Measurements from ENCODE around the gene WNT9B.
A peak's percentile ranks its signal among the peaks of the same experiment; 100 is the strongest.

The WNT9B gene

GRCh38 chr17:46885415-46886309, 34.3 kb downstream of the WNT9B start:
- DNase-seq (ENCODE audit: insufficient read length, low spot score) (no peak), FAIRE-seq (no peak)
- TF ChIP-seq POLR2A (IDR thresholded peaks at IDR 0.05; ENCODE audit: low read depth, low read length) (no peak), PAX5 (IDR thresholded peaks at IDR 0.05; ENCODE audit: insufficient read depth, low read length, severe bottlenecking) (no peak), POU2F2 (IDR thresholded peaks at IDR 0.05; ENCODE audit: low read depth, low read length) (no peak), SPI1 (IDR thresholded peaks at IDR 0.05; ENCODE audit: low read depth, low read length) (no peak), POLR2AphosphoS5 (IDR thresholded peaks at IDR 0.05; ENCODE audit: low read depth, low read length) (no peak), TAF1 (IDR thresholded peaks at IDR 0.05; ENCODE audit: low read depth, low read length) (no peak)

DNA sequence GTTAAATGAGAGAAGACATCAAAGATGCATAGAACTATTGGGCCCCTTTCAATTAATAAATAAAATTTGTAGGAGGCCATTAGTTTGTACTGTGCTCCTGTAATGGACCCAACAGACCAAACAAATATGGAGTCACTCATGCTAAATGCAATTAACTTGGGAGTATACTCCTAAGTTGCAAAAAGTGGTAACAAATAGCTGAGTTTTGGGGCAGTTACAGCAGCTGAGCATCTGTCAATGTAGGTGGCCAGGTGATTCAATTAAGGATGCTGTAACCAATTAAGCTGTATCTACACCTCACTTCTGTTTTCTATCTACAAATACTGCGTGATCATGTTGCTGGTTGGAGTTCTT, 34.9 kb downstream of the WNT9B start:
- no peak for FAIRE-seq
- TF ChIP-seq TAF1 (IDR thresholded peaks at IDR 0.05; ENCODE audit: low read depth, low read length) (no peak), POLR2AphosphoS5 (IDR thresholded peaks at IDR 0.05; ENCODE audit: low read depth, low read length) (no peak), POU2F2 (IDR thresholded peaks at IDR 0.05; ENCODE audit: low read depth, low read length) (no peak), SPI1 (IDR thresholded peaks at IDR 0.05; ENCODE audit: low read depth, low read length) (no peak), POLR2A (IDR thresholded peaks at IDR 0.05; ENCODE audit: low read depth, low read length) (no peak), PAX5 (IDR thresholded peaks at IDR 0.05; ENCODE audit: insufficient read depth, low read length, severe bottlenecking) (no peak)
- no peak for DNase-seq (ENCODE audit: insufficient read length, low spot score)

DNA sequence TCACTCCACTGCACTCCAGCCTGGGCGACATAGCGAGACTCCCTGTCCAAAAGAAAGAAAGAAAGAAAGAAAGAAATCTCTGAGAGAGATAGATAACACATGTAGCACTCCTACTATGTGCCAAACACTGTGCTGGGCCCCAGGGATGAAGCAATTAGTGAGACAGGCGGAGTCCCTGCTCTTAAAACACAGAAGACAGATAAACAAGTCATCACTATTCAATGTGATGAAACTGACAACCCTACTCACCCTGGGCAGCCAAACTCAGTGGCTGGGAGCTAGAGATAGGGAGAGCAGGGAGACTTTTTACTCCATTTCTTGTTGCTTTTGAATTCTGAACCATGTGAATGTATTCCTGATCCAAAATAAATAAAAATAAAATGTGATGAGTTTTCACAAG, 36.3 kb downstream of the WNT9B start:
- no peak for FAIRE-seq

GRCh38 chr17:46888727-46889126, 37.3 kb downstream of the WNT9B start:
- no peak for FAIRE-seq
- TF ChIP-seq SPI1 (IDR thresholded peaks at IDR 0.05; ENCODE audit: low read depth, low read length), result no peak
- DNase-seq (ENCODE audit: insufficient read length, low spot score), result no peak

More for the DNA sequence above, 36.3 kb downstream of the WNT9B start:
- no peak for DNase-seq (ENCODE audit: insufficient read length, low spot score)
- TF ChIP-seq POLR2A (IDR thresholded peaks at IDR 0.05; ENCODE audit: low read depth, low read length), result no peak
- no peak for TF ChIP-seq POU2F2 (IDR thresholded peaks at IDR 0.05; ENCODE audit: low read depth, low read length)
- TF ChIP-seq PAX5 (IDR thresholded peaks at IDR 0.05; ENCODE audit: insufficient read depth, low read length, severe bottlenecking), result no peak
- no peak for TF ChIP-seq SPI1 (IDR thresholded peaks at IDR 0.05; ENCODE audit: low read depth, low read length)
- TF ChIP-seq POLR2AphosphoS5 (IDR thresholded peaks at IDR 0.05; ENCODE audit: low read depth, low read length), result no peak
- TF ChIP-seq TAF1 (IDR thresholded peaks at IDR 0.05; ENCODE audit: low read depth, low read length), result no peak

DNA sequence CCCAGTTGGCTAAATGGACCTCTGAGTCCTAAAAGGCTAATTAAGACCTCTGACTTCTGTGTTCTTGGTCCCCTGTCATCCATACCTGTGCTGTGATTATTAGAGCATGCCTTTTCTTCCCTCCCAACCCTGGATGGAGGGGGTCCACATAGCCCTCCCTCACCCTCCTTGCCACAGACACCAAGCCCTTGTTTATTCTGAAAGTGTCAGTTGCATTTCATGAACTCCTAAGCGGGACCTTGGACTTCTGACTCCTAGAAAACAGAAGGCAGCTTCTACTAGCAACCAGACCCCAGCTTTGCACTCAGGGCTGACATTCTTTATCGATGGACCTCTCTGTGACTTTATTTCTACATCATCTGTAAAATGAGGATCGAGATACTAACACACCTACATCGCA, 38.1 kb downstream of the WNT9B start:
- FAIRE-seq (no peak), DNase-seq (ENCODE audit: insufficient read length, low spot score) (no peak)
- TF ChIP-seq POLR2A (IDR thresholded peaks at IDR 0.05; ENCODE audit: low read depth, low read length) (no peak), TAF1 (IDR thresholded peaks at IDR 0.05; ENCODE audit: low read depth, low read length) (no peak), PAX5 (IDR thresholded peaks at IDR 0.05; ENCODE audit: insufficient read depth, low read length, severe bottlenecking) (no peak), POLR2AphosphoS5 (IDR thresholded peaks at IDR 0.05; ENCODE audit: low read depth, low read length) (no peak), POU2F2 (IDR thresholded peaks at IDR 0.05; ENCODE audit: low read depth, low read length) (no peak), SPI1 (IDR thresholded peaks at IDR 0.05; ENCODE audit: low read depth, low read length) (no peak)

- FAIRE-seq (no peak), DNase-seq (ENCODE audit: insufficient read length, low spot score) (no peak)
- TF ChIP-seq POLR2AphosphoS5 (IDR thresholded peaks at IDR 0.05; ENCODE audit: low read depth, low read length) (no peak), SPI1 (IDR thresholded peaks at IDR 0.05; ENCODE audit: low read depth, low read length) (no peak), PAX5 (IDR thresholded peaks at IDR 0.05; ENCODE audit: insufficient read depth, low read length, severe bottlenecking) (no peak), POLR2A (IDR thresholded peaks at IDR 0.05; ENCODE audit: low read depth, low read length) (no peak), POU2F2 (IDR thresholded peaks at IDR 0.05; ENCODE audit: low read depth, low read length) (no peak), TAF1 (IDR thresholded peaks at IDR 0.05; ENCODE audit: low read depth, low read length) (no peak)
Observed at GRCh38 chr17:46889992-46890564, 38.7 kb downstream of the WNT9B start.

- DNase-seq (ENCODE audit: insufficient read length, low spot score) (no peak), FAIRE-seq (no peak)
- TF ChIP-seq POU2F2 (IDR thresholded peaks at IDR 0.05; ENCODE audit: low read depth, low read length) (no peak), PAX5 (IDR thresholded peaks at IDR 0.05; ENCODE audit: insufficient read depth, low read length, severe bottlenecking) (no peak), POLR2AphosphoS5 (IDR thresholded peaks at IDR 0.05; ENCODE audit: low read depth, low read length) (no peak), TAF1 (IDR thresholded peaks at IDR 0.05; ENCODE audit: low read depth, low read length) (no peak), POLR2A (IDR thresholded peaks at IDR 0.05; ENCODE audit: low read depth, low read length) (no peak), SPI1 (IDR thresholded peaks at IDR 0.05; ENCODE audit: low read depth, low read length) (no peak)
Observed at GRCh38 chr17:46890638-46891037, 39.3 kb downstream of the WNT9B start.

GRCh38 chr17:46892192-46892703, 40.9 kb downstream of the WNT9B start:
- no peak for FAIRE-seq
- TF ChIP-seq POLR2AphosphoS5 (IDR thresholded peaks at IDR 0.05; ENCODE audit: low read depth, low read length) (no peak), SPI1 (IDR thresholded peaks at IDR 0.05; ENCODE audit: low read depth, low read length) (peak; percentile 33; the same call in 1 of the 2 replicates)
- no peak for DNase-seq (ENCODE audit: insufficient read length, low spot score)

DNA sequence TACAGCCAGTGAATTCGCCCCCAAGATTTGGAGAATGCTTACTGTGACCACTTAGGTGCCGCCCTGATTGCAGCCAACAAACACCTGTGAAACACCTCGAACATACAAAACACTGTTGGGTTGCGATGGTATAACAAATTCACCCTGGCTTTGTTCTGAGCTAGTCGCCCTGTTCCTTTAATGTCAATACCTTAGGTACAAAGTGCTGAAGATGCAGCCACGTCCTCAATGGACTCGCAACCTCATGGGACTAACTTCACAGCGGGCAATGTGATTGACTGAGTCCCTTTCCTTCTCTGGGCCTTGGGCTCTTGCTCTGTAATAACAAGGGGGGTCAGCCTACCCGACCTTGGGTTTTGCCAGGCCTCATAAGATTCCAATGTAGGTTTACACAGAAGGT, 42.6 kb downstream of the WNT9B start:
- FAIRE-seq, result no peak

More for the DNA sequence above, 42.6 kb downstream of the WNT9B start:
- TF ChIP-seq SPI1 (IDR thresholded peaks at IDR 0.05; ENCODE audit: low read depth, low read length), result no peak
- no peak for TF ChIP-seq PAX5 (IDR thresholded peaks at IDR 0.05; ENCODE audit: insufficient read depth, low read length, severe bottlenecking)
- DNase-seq (ENCODE audit: insufficient read length, low spot score), result no peak

Data from GM12891 (cell line).